ENCODE data around the gene DRICH1.
"Not testable (repeated sequence)": the region's sequence is repeated elsewhere in the genome, so short reads cannot be mapped to it uniquely, and the experiment has no call there.

DRICH1 gene

DNA sequence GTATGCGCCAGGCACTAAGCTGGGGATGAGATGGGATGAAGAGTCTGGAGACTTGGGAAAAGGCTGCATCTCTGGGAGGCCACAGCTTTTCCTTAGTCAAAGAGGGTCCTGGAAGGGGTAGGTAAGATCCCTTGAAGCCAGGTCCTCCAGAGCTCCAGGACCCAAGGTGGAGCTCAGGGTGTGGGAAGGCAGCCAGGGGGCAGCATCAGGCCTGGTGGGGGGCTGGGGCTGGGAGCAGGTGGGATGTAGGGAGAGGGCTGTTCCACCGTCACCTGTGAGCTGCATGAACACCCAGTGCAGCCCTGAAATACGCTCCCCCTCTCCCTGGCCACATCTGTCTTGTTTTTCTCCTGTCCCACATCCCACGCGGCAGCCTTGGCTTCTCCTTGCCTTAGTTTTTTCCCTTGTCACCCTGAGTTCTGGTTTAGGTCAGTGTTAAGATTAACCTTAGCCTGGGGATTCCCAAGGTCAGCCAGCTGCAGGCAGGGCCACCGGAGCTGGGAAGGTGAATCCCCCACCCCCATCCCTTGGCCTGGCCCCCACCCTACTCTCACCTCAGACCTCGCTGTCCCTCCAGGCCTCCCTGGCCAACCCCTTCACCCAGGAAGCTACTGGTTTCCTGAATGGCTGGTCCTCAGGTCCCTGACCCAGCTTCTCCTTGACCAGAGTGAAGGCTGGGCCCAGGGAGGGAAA is 34.4 kb downstream of the DRICH1 start:
- not testable (repeated sequence) for DNase-seq

DNA sequence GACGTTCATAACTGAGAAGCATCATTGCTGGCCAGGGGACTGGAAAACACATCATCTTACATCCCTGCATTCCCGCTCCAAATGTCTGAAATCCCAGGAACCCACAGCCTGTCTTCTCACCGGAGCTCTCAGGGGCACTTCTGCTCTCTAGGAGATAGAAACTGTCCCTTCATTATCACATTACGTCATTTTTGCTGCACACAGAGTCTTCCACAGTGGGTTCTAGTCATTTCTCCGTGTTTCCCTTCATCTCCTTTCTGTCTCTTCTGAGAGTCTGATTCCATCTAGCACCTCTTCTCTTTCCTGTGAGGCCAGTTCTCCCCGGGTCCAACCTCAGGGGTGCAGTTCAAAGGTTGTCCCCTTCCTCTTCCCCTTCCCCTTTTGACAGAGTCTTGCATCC is 36.2 kb downstream of the DRICH1 start:
- not testable (repeated sequence) for DNase-seq

DNA sequence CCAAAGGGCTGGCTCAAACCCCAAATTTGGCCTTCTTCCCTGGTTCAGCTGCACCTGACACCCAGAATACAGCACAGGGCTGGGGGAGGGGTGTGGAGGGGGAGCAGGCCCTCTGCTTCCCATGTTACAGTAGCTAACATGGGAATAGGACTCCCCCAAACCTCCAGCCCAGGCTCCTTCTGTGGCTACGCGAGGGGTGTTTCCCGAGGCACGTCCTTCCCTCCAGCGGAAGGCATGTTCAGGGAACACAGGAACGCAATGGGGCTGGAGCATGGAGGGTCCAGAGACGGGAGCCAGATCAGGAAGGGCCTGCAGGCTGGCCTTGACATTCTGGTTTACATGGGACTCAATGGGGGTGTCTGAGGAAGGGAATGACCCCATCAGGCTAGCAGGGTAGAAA is 40.3 kb downstream of the DRICH1 start:
- no peak for DNase-seq

DNA sequence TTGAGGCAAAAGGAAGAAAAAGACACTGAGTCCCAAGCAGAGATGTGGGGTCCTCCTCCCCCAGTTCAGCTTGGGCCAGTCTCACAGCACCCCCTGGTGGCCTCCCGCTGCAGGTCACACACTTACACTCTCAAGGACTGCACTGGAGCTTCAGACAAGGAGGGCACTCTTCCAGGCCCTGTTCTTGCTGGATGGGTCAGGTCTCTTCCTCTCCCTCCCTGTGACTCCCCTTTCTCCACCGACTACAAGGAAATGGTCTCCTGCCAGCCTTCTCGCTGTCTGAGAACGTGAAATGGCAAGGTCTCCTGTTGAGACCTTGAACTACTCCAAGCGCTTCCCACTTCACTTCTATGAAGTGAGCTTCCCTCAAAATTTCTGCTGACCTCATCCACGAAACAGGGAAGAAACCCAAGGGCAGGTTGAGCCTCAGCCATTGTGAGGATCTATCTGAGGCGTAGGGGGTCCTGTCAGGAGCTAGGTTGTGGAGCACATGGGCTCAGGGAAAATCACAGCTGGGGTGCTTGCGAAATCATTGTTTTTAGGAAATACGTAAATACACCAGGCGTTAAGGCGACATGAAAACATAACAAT is 40.8 kb downstream of the DRICH1 start:
- DNase-seq: peak; percentile 7

DNA sequence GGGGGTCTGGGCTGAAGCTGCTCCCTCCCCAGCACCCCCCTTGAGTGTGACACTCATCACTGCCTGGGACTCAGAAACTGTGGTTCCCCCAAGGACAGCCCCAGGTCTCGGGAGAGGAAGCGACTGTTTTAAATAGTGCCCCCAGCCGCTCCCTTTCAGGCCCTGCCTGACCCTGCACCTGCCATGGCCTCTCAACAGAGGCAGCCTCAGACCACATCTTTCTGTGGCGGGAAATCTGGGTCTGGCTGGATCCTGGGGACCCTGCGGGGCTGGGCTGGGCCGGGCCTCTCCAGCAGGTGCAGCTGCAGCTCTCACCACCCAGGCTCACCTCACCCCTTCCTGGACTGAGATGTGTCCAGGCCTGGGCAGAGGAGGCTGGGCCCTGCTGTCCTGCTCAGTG is 48.3 kb downstream of the DRICH1 start:
- DNase-seq: no peak

DNA sequence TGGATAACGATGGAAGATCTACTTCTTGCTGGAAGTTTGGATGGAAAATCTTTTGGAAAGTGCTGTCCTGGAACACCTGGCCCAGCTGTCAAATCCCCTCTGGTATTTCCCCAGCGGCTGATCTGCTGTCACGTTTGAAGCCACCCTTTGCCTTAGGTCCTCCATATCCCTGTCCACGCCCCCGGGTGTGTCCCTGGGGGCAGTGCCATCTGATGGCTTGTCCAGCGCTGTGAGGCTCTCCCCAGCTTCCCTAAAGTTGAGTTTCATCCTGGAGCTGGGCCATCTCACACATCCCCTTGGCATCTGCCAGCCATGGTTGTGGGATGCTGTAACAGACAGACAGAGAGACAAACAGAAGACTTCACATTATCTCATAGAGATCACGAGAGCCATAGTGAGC is 49.0 kb downstream of the DRICH1 start:
- DNase-seq: no peak

DNA sequence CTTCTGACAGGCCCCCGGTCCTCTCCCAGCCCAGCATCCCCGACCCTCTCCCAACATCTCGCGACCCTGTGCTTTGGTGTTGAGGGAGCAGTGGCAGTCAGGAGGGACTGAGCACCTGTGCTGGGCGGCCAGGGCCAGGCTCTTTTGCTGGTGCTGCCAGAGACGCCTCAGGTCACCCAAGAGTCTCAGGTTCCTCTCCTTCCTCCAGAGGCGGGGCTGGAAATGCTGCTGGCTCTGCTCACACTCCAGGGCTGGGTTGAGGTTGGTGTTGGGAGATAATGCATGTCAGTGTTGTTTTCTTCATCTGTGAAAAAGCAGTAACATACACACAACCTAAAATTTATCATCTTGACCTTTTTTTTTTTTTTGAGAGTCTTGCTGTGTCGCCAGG is 50.9 kb downstream of the DRICH1 start:
- DNase-seq: no peak

DNA sequence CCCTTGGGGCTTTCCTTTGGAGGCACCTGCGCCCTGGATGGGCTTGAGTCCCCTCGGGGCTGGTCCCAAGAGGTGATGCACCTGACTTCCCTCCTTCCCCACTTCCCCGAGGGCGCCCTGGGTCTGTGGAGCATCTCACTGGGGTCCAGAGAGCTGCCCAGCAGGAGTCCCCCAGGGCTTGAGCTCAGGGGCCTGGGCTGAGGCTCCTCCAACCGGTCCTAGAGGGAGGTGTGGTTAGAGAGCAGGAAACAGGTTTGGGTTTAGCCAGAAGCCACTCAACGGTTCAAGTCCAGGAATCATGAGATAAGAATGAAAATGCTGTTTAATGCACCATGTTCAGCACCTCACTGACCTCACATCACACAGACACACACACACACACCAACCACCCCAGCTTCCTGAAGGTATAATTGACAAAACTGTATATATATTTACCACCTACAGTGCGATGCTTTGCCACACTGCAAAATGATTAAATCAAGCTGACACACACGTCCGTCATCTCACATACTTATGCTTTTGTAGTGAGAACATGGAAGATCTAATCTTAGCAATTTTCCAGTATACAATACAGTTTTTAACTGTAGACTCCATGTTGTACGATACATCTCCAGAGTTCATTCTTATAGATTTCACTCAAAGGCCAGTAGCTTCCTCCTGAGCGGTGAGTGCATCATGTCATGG is 51.4 kb downstream of the DRICH1 start:
- DNase-seq: no peak

DNA sequence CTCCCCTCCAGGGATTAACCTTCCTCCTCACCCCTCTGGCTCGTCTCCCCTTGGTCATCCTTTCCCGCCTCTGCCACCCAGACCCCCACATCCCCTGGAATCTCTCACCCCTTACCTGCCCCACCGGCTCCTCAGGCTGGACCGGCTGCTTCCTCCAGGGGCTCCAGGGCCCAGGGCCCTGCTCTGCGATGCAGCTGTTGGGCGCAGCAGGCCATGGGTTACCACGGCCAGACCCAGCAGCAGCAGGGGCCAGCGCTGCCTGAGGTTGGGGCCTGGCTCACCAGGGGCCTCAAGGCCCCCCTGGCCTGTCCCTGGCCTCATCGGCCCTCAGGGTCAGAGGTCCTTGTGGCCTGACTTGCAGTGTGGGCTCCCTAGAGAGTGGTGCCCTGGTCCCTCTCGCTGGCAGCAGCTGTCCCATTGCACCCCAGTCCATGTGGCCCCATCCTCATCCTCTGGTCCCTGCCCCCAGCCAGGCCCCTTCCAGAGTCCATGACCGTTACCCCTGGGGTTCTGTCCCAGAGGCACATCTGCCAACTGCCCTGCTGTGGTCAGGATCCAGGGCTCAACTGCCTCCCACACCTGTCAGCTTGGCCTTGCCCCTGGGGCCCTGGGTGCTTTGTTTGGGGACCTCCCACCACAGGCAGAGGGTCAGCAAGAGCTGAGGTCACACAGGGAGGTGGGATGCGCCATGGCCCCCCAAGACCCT is 52.1 kb downstream of the DRICH1 start, which contains the start of gene IGLL1:
Gene IGLL1, minus strand, starts transcription at position 421 of the 706 bp plus-strand sequence. Its CDS starts 100 bp downstream, at position 321.
- no peak for DNase-seq

DNA sequence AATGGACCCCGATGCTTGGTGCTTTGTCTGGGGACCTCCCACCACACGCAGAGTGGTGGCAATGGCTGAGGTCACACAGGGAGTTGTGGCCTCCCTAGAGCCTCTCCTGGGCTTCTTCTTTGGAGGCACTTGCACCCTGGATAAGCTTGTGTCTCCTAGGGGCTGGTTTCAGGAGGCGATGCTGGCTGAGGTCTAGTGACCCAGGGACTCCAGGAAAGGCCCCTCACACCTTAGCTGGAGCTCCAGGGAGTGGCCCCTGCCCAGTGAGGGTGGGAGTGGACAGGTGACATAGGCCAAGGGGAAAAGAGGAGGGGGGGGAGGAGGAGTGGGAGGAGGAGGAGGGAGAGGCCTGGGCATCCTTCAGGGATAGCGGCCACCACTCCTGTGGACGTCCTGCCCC is 52.8 kb downstream of the DRICH1 start:
- no peak for DNase-seq

DNA sequence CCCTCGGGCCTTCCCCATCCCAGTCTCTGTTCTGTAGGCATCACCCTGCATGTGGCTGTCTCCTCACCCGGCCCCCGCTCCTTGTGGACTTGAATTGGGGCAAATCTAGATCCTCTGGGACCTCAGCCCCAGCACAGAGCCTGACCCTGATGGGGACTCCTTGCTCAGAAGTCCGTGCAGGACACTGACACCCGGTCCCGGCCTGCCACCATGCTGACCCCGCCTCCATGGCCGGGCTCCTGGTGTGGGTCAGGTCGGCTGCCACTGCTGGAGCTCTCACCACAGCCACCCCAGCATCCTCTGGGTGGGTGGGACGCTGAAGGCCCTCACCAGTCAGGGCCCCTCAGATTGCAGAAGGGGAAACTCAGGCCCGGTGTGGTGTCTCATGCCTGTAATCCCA is 53.8 kb downstream of the DRICH1 start:
- DNase-seq: no peak

DNA sequence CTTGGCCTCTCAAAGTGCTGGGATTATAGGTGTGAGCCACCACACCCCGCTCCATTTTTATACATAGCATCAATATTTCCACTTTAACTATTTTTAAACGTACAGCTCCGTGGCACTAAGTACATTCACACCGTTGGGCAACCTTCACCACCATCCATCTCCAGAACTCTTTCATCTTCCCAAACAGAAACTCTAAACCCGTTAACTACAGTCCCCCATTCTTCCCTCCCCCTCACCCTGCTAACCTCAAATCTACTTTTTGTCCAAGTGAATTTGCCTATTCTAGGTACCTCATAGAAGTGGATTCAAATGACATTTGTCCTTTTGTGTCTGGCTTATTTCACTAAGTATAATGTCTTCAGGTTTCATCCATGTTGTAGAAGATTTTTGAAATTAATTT is 55.4 kb downstream of the DRICH1 start:
- no peak for DNase-seq

DNA sequence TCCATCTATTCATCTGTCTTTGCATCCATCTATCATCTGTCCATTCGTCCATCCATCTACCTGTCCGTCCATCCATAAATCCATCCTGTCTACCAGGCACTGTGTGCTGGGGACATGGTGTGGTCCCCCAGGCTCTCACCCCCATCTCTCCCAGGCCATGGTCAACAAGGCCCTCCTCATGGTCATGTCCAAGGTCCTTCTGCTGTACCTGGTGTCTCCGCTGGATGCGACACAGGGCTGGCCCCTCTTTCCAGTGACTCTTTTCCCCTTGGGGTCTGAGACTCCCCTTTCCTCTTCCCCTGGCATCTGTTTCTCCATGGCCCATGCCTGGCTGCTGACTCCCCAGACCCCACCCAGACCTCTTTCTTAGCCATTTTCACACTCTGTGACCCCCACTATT is 56.5 kb downstream of the DRICH1 start:
- no peak for DNase-seq

DNA sequence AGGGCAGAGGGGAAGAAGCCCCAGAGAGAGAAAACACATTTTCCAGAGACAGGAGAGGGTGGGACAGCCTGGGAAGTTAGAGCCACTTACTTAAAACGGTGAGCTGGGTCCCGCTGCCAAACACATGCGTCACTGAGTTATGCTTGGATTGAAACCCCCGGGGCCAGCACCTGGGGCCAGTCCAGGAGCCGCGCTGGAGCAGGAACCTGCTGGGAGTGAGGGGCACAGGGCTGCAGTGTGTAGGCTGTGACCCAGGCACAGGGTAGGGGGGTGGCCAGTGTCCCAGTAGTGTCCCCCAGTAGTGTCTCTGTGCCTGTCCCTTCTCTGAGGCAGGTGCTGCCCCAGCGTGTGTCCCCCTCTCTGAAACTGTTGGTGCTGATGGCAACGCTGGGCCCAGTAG is 57.2 kb downstream of the DRICH1 start:
- no peak for DNase-seq

DNA sequence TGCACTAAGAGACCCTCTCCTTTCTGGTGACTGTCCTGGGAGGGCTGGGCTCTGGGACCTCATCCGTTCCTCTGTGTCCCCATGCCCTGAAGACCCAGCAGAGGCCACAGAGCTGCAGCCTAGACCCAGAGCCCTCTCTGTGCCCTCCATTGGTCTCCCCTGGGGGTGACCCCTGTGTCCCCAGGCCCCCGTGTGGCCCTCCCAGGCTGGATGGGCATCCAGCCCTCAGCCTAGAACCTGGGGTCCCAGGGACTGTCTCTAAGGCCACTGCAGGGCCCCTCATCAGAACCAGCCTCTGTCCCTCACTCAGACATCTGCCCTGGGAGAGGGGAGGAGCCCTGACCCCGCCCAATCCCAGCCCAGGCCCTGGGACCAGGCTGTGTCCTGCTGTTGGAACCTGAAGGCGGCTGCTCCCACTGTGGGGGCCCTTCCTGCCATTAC is 57.7 kb downstream of the DRICH1 start:
- DNase-seq: no peak

DNA sequence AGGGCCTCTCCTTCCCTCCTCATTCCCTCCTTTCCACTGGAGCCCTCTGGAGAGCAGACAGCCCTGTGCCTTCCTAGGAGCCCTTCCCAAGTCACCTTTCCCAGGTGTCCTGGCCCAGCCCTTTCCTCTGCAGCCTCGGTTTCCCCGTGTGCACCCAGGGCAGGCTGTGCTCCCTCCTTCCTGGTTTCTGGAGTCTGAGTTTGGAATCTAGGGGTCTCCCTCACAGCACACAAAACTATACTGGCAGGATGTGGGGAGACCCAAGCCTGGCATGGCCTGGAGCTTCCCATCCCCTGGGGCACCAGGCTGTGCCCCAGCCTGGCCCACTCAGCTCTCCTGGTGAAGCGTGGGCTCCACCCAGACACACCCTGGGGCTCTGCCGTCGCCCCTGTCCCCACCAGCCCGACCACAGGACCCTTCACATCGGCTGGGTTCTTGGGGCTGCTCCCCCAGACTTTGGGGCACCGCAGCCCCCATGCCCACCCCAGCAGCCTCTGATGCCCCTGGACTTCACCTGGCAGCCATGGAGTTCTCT is 58.4 kb downstream of the DRICH1 start:
- not testable (repeated sequence) for DNase-seq

DNA sequence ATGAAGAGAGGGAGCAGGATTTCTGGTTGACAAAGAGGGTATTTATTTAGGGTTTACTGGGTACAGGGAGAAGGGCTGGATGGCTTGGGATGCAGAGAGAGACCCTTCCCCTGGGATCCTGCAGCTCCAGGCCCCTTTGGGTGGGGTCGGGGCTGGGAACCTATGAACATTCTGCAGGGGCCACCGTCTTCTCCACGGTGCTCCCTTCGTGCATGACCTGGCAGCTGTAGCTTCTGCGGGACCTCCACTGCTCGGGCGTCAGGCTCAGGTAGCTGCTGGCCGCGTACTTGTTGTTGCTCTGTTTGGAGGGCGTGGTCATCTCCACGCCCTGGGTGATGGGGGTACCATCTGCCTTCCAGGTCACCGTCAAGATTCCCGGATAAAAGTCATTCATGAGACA is 59.0 kb downstream of the DRICH1 start:
- not testable (repeated sequence) for DNase-seq

DNA sequence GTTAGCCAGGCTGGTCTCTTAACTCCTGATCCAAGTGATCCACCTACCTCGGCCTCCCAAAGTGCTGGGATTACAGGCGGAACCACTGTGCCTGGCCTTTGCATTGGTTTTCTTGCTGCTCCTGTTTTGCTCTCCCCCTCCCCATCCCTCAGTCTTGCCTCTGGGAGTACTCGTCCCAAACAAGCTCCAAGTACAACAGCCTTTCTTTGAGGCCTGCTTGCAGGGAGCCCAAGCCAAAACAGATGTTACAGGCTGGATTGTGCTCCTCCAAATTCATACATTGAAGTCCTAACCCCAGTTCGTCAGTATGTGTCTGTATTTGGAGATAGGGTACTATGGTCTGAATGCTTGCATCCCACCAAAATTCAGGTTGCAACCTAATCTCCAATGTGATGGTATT is 60.6 kb downstream of the DRICH1 start:
- no peak for DNase-seq

DNA sequence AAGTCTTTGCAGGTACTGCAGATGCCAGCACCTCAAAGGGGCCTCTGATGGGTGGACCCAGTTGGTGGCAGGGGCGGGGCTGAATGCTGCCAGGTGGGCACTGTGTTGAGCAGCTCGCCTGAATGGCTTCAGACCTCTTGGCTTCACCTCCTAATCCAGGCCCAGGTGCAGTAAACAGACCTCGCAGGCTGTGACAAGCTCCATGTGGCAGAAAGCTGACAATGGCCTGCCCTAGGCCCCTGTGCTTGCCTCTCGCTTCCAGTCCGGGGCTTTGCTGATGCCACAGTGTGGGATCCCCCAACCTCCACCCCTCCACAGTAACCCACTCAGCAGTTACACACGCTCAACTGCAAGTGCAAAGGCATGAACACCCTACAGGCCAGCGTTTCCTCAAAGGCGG is 61.4 kb downstream of the DRICH1 start:
- no peak for DNase-seq

DNA sequence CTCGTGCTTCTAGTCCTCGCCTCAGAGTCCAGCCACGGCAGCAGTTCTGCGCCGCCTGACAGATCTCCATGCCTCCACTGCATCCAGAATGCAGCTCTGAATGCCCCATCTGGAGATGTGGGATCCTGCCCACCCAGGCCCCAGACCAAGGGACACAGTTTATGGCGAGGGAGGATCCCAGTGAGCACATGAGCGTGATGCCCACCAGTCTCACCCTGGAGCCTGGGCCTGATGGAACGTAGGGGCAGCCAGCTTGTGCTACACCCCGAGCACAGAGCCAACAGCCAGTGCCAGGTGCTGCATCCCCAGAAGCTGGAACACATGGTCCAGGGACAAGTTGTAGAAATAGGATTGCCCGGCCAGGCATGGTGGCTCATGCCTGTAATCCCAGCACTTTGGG is 62.4 kb downstream of the DRICH1 start:
- DNase-seq: no peak

DNA sequence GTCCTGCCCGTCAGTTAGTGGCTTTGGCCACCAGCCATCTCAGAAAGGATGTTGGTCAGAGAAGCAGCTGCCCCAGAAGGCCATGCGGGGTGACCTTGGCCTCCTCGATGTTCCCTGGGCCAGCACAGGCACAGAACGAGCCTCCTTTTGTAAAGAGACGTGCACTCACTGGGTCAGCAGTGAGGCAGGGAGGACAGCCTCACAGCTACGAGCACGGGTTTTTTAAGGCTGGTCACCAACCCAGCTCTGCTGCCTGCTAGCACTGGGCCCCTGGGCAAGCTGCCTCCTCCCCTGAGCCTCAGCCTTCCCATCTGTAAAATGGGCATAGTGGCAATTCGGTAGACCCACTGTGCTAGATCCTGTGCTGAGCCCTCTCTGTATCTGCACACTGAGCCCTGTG is 62.8 kb downstream of the DRICH1 start:
- no peak for DNase-seq

DNA sequence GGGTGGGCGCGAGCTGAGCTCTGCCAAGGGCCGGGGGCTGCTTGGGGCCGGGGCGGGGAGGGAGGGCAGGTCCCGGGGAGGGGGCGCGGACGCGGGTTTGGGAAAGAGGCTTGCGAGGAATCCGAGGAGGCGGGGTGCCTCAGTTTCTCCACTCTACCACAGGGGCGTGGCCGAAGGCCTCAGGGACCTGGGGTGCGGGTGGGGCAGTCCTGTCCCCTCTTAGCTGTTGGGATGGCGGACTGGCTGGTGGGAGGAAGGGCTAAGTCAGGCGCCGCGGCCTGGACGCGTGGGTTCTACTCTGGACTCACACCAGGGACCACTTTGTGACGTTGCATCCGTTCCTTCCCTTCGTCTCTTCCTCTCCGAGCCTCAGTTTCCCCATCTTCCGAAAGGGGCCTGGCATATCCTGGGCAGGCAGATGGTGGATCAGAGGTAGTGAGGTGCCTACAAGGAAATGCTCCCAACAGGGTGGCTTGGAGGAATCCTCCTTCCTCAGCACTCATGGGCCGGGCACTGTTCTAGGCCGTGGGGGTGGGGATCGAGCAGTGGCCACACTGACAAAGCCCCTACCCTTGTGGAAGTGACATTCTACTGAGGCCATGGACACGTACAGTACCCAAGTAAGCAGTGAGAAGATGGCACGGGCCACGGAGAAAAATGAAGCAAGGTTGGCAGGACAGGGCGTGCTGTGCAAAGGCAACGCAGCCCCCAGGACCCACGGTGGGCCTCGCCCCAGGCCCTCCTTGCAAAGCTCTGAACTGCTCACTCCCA is 65.2 kb downstream of the DRICH1 start:
- no peak for DNase-seq
